GM19455 (cell line): ENCODE data around the gene IRF1.

Source experiments
- ATAC-seq: cut with Tn5 transposase; IDR thresholded peaks from one replicate; pipeline ENCODE4 v1.9.1; 2021; ENCODE audit not compliant: unreplicated experiment

Gene IRF1

GRCh38 chr5:132475987-132476875 is 14.3 kb downstream of the IRF1 start:
- no peak for ATAC-seq

- ATAC-seq: no peak
Measured at GRCh38 chr5:132475497-132475882, 15.1 kb downstream of the IRF1 start.

GRCh38 chr5:132474881-132475496 is 15.6 kb downstream of the IRF1 start:
- ATAC-seq: no peak

- ATAC-seq: no peak
Measured at GRCh38 chr5:132474131-132474723, 16.3 kb downstream of the IRF1 start.

GRCh38 chr5:132473668-132474067 is 16.9 kb downstream of the IRF1 start:
- ATAC-seq: no peak

- ATAC-seq: peak; percentile 82
Measured at GRCh38 chr5:132473019-132473531, 17.5 kb downstream of the IRF1 start.

GRCh38 chr5:132472431-132472830 is 18.1 kb downstream of the IRF1 start:
- no peak for ATAC-seq

- ATAC-seq: no peak
Measured at GRCh38 chr5:132471944-132472343, 18.6 kb downstream of the IRF1 start.

- no peak for ATAC-seq
Measured at GRCh38 chr5:132471151-132471907, 19.2 kb downstream of the IRF1 start.

- ATAC-seq: no peak
Measured at GRCh38 chr5:132470596-132470995, 20.0 kb downstream of the IRF1 start.

- no peak for ATAC-seq
Measured at GRCh38 chr5:132470010-132470392, 20.6 kb downstream of the IRF1 start.

GRCh38 chr5:132469380-132470009 is 21.1 kb downstream of the IRF1 start:
- ATAC-seq: no peak

GRCh38 chr5:132468656-132469379 is 21.8 kb downstream of the IRF1 start:
- no peak for ATAC-seq

- peak; percentile 34 for ATAC-seq
Measured at GRCh38 chr5:132467287-132467984, 23.1 kb downstream of the IRF1 start.

GRCh38 chr5:132466433-132467286 is 23.9 kb downstream of the IRF1 start:
- ATAC-seq: peak; percentile 77

GRCh38 chr5:132465059-132465707 is 25.4 kb downstream of the IRF1 start:
- no peak for ATAC-seq

GRCh38 chr5:132464156-132464939 is 26.2 kb downstream of the IRF1 start:
- no peak for ATAC-seq
